Measurements from ENCODE around the gene LRRC10B.
"Not testable (repeated sequence)": the region's sequence is repeated elsewhere in the genome, so short reads cannot be mapped to it uniquely, and the experiment has no call there.

The LRRC10B gene

GRCh38 chr11:61507962-61508861, at the start of gene LRRC10B:
Gene LRRC10B (plus strand): TSS chr11:61508749. CDS start chr11:61508999, 250 bp downstream.
- Histone ChIP-seq H3K4me1 (ENCODE audit: control insufficient read depth, insufficient read depth, low read length, unreplicated experiment) (no peaks in the 10 kb centered on the region), H3K79me2 (ENCODE audit: control insufficient read depth, insufficient read depth, low read length, unreplicated experiment) (no peaks in the 10 kb centered on the region), H3K27me3 (ENCODE audit: insufficient read depth, low read length) (peaks cover 28% of the 10 kb centered on the region), H2AFZ (ENCODE audit: low read length, unreplicated experiment) (peak within 1 kb of the TSS; percentile 53), H3K36me3 (ENCODE audit: insufficient read depth, low read length) (no peaks in the 10 kb centered on the region), H3K4me3 (ENCODE audit: low read depth, low read length) (peak within 1 kb of the TSS; percentile 69), H3K27ac (ENCODE audit: low read depth, low read length) (no peak within 1 kb of the TSS)

DNA sequence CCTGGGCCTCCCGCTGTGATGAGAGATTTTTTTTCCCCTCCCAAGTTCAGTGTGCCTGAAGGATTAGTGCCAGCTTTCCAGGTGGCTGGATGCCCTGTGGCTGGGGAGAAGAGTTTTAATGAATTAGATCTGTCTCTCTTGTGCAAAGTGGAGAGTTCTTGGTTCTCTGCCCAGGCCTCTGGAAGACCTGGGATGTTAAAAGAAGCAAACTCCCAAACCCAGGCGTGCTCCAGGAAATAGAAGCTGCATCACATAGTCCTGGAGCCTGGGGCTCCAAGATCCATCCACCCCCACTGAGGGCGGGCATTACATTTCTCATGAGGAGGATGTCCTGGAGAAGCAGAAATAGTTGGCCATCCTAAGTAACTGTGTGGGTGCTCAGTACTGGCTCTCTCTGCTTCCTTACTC, 48.1 kb upstream of the LRRC10B start:
- Histone ChIP-seq H2AFZ (ENCODE audit: low read length, unreplicated experiment) (no peak overlapping the region), H3K36me3 (ENCODE audit: insufficient read depth, low read length) (no peaks in the 10 kb centered on the region), H3K4me1 (ENCODE audit: control insufficient read depth, insufficient read depth, low read length, unreplicated experiment) (peaks cover 2% of the 10 kb centered on the region), H3K79me2 (ENCODE audit: control insufficient read depth, insufficient read depth, low read length, unreplicated experiment) (no peaks in the 10 kb centered on the region), H3K27me3 (ENCODE audit: insufficient read depth, low read length) (no peaks in the 10 kb centered on the region), H3K27ac (ENCODE audit: low read depth, low read length) (no peak overlapping the region), H3K4me3 (ENCODE audit: low read depth, low read length) (no peak overlapping the region)

GRCh38 chr11:61460986-61461385, 47.6 kb upstream of the LRRC10B start:
- Histone ChIP-seq H3K4me3 (ENCODE audit: low read depth, low read length) (no peak overlapping the region), H2AFZ (ENCODE audit: low read length, unreplicated experiment) (no peak overlapping the region), H3K79me2 (ENCODE audit: control insufficient read depth, insufficient read depth, low read length, unreplicated experiment) (no peaks in the 10 kb centered on the region), H3K27ac (ENCODE audit: low read depth, low read length) (no peak overlapping the region), H3K27me3 (ENCODE audit: insufficient read depth, low read length) (no peaks in the 10 kb centered on the region), H3K36me3 (ENCODE audit: insufficient read depth, low read length) (no peaks in the 10 kb centered on the region), H3K4me1 (ENCODE audit: control insufficient read depth, insufficient read depth, low read length, unreplicated experiment) (peaks cover 2% of the 10 kb centered on the region)

GRCh38 chr11:61467602-61468001, 40.9 kb upstream of the LRRC10B start:
- not testable (repeated sequence) for H3K4me3 ChIP-seq (ENCODE audit: low read depth, low read length); H3K4me1 ChIP-seq (ENCODE audit: control insufficient read depth, insufficient read depth, low read length, unreplicated experiment); H3K27ac ChIP-seq (ENCODE audit: low read depth, low read length); H2AFZ ChIP-seq (ENCODE audit: low read length, unreplicated experiment); H3K36me3 ChIP-seq (ENCODE audit: insufficient read depth, low read length); H3K27me3 ChIP-seq (ENCODE audit: insufficient read depth, low read length); H3K79me2 ChIP-seq (ENCODE audit: control insufficient read depth, insufficient read depth, low read length, unreplicated experiment)

DNA sequence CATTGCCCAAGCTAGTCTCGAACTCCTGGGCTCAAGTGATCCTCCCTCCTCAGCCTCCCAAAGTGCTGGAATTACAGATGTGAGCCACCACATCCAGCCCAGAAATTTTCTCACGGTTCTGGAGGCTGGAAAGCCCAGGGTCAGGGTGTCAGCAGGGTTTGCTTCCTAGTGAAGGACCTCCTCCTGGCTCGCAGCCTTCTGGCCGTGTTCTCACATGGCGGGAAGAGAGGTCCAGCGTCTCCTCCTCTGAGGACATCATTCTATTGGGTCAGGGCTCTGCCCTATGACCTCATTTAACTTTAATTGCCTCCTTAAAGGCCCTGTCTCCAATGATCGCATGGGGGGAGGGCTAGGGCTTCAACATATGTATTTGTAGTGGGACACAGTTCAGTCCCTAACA, 40.5 kb upstream of the LRRC10B start:
- Histone ChIP-seq H3K36me3 (ENCODE audit: insufficient read depth, low read length) (peaks cover 5% of the 10 kb centered on the region; the same call in 1 of the 2 replicates), H3K27me3 (ENCODE audit: insufficient read depth, low read length) (no peaks in the 10 kb centered on the region), H3K4me3 (ENCODE audit: low read depth, low read length) (no peak overlapping the region), H3K4me1 (ENCODE audit: control insufficient read depth, insufficient read depth, low read length, unreplicated experiment) (peaks cover 12% of the 10 kb centered on the region), H2AFZ (ENCODE audit: low read length, unreplicated experiment) (no peak overlapping the region), H3K27ac (ENCODE audit: low read depth, low read length) (no peak overlapping the region), H3K79me2 (ENCODE audit: control insufficient read depth, insufficient read depth, low read length, unreplicated experiment) (no peaks in the 10 kb centered on the region)

- Histone ChIP-seq H3K27me3 (ENCODE audit: insufficient read depth, low read length) (no peaks in the 10 kb centered on the region), H3K27ac (ENCODE audit: low read depth, low read length) (peak overlapping the region; percentile 98), H2AFZ (ENCODE audit: low read length, unreplicated experiment) (no peak overlapping the region), H3K79me2 (ENCODE audit: control insufficient read depth, insufficient read depth, low read length, unreplicated experiment) (no peaks in the 10 kb centered on the region), H3K4me1 (ENCODE audit: control insufficient read depth, insufficient read depth, low read length, unreplicated experiment) (peaks cover 32% of the 10 kb centered on the region), H3K36me3 (ENCODE audit: insufficient read depth, low read length) (peaks cover 5% of the 10 kb centered on the region; the same call in 1 of the 2 replicates), H3K4me3 (ENCODE audit: low read depth, low read length) (peak overlapping the region; percentile 9; the same call in 1 of the 2 replicates)
Observed at GRCh38 chr11:61472282-61472681, 36.3 kb upstream of the LRRC10B start.

DNA sequence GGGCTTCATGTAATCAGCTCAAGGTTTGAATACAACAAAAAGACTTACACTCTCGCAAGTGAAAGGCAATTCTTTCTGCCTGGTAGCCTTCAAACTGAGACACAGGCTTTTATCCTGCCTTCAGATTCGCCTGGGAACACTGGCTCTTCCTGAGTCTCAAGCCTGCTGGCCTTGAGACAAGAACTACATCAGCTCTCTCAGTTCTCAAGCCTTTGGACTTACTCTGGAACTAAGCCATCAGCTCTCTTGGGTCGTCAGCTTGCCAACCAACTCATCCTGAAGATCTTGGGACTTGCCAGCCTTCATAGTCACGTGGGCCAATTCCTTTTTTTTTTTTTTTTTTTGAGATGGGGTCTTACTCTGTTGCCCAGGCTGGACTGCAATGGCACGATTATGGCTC, 35.7 kb upstream of the LRRC10B start:
- peaks cover 32% of the 10 kb centered on the region for H3K4me1 ChIP-seq (ENCODE audit: control insufficient read depth, insufficient read depth, low read length, unreplicated experiment)
- H3K79me2 ChIP-seq (ENCODE audit: control insufficient read depth, insufficient read depth, low read length, unreplicated experiment): no peaks in the 10 kb centered on the region
- H3K36me3 ChIP-seq (ENCODE audit: insufficient read depth, low read length): peaks cover 5% of the 10 kb centered on the region; the same call in 1 of the 2 replicates
- H3K27ac ChIP-seq (ENCODE audit: low read depth, low read length): peak overlapping the region; percentile 98
- no peak overlapping the region for H2AFZ ChIP-seq (ENCODE audit: low read length, unreplicated experiment)
- H3K27me3 ChIP-seq (ENCODE audit: insufficient read depth, low read length): no peaks in the 10 kb centered on the region
- H3K4me3 ChIP-seq (ENCODE audit: low read depth, low read length): peak overlapping the region; percentile 9; the same call in 1 of the 2 replicates

- no peaks in the 10 kb centered on the region for H3K79me2 ChIP-seq (ENCODE audit: control insufficient read depth, insufficient read depth, low read length, unreplicated experiment)
- H2AFZ ChIP-seq (ENCODE audit: low read length, unreplicated experiment): no peak overlapping the region
Observed at GRCh38 chr11:61473370-61474012, 35.1 kb upstream of the LRRC10B start.

GRCh38 chr11:61474013-61474643, 34.4 kb upstream of the LRRC10B start:
- Histone ChIP-seq H3K4me1 (ENCODE audit: control insufficient read depth, insufficient read depth, low read length, unreplicated experiment) (peaks cover 32% of the 10 kb centered on the region), H2AFZ (ENCODE audit: low read length, unreplicated experiment) (no peak overlapping the region), H3K27me3 (ENCODE audit: insufficient read depth, low read length) (no peaks in the 10 kb centered on the region), H3K36me3 (ENCODE audit: insufficient read depth, low read length) (peaks cover 5% of the 10 kb centered on the region; the same call in 1 of the 2 replicates), H3K27ac (ENCODE audit: low read depth, low read length) (peak overlapping the region; percentile 98), H3K79me2 (ENCODE audit: control insufficient read depth, insufficient read depth, low read length, unreplicated experiment) (no peaks in the 10 kb centered on the region), H3K4me3 (ENCODE audit: low read depth, low read length) (0 out of 2 replicates have a peak overlapping the region, but pooled peaks have one; percentile 1)

More at GRCh38 chr11:61473370-61474012, 35.1 kb upstream of the LRRC10B start:
- Histone ChIP-seq H3K4me3 (ENCODE audit: low read depth, low read length) (0 out of 2 replicates have a peak overlapping the region, but pooled peaks have one; percentile 1), H3K27ac (ENCODE audit: low read depth, low read length) (peak overlapping the region; percentile 98), H3K27me3 (ENCODE audit: insufficient read depth, low read length) (no peaks in the 10 kb centered on the region), H3K36me3 (ENCODE audit: insufficient read depth, low read length) (peaks cover 5% of the 10 kb centered on the region; the same call in 1 of the 2 replicates), H3K4me1 (ENCODE audit: control insufficient read depth, insufficient read depth, low read length, unreplicated experiment) (peaks cover 32% of the 10 kb centered on the region)

GRCh38 chr11:61475433-61475832, 33.1 kb upstream of the LRRC10B start:
- no peaks in the 10 kb centered on the region for H3K27me3 ChIP-seq (ENCODE audit: insufficient read depth, low read length)
- H2AFZ ChIP-seq (ENCODE audit: low read length, unreplicated experiment): no peak overlapping the region
- peaks cover 32% of the 10 kb centered on the region for H3K4me1 ChIP-seq (ENCODE audit: control insufficient read depth, insufficient read depth, low read length, unreplicated experiment)
- no peak overlapping the region for H3K27ac ChIP-seq (ENCODE audit: low read depth, low read length)
- H3K36me3 ChIP-seq (ENCODE audit: insufficient read depth, low read length): peaks cover 5% of the 10 kb centered on the region; the same call in 1 of the 2 replicates
- no peaks in the 10 kb centered on the region for H3K79me2 ChIP-seq (ENCODE audit: control insufficient read depth, insufficient read depth, low read length, unreplicated experiment)
- no peak overlapping the region for H3K4me3 ChIP-seq (ENCODE audit: low read depth, low read length)
